Measurements from ENCODE around the gene BEND3.
A peak's percentile ranks its signal among the peaks of the same experiment; 100 is the strongest.
"Not testable (repeated sequence)": the region's sequence is repeated elsewhere in the genome, so short reads cannot be mapped to it uniquely, and the experiment has no call there.

BEND3 gene

GRCh38 chr6:107118540-107118939, 3.2 kb upstream of the BEND3 start:
- not testable (repeated sequence) for H3K27ac ChIP-seq (replicated peaks; ENCODE audit: low read length); H3K9ac ChIP-seq (ENCODE audit: low read depth, low read length, poor library complexity); H4K8ac ChIP-seq (ENCODE audit: low read depth, low read length); H2BK5ac ChIP-seq (ENCODE audit: low read length); H4K91ac ChIP-seq (ENCODE audit: low read depth, low read length, poor library complexity); DNase-seq (ENCODE audit: low spot score); H3K9me3 ChIP-seq (replicated peaks in 1 of 2; ENCODE audit: control insufficient read depth in 2 of 2, insufficient read depth in 1 of 2, low read depth in 1 of 2, low read length in 2 of 2); H3K4ac ChIP-seq (ENCODE audit: low read length); H3K4me3 ChIP-seq (ENCODE audit: low read length in 2 of 2); H2BK12ac ChIP-seq (ENCODE audit: low read length); H2BK120ac ChIP-seq (ENCODE audit: low read depth, low read length); H3K18ac ChIP-seq (ENCODE audit: low read length); H3K4me2 ChIP-seq (ENCODE audit: insufficient read depth, low read length, poor library complexity, severe bottlenecking); H3K27me3 ChIP-seq (ENCODE audit: control insufficient read depth in 3 of 3, insufficient read depth in 3 of 3, low read depth in 1 of 3, low read length in 3 of 3); H3K23ac ChIP-seq (ENCODE audit: low read depth, low read length, poor library complexity); H2BK15ac ChIP-seq (ENCODE audit: low read length); H3K79me1 ChIP-seq (ENCODE audit: low read depth, low read length); H3K14ac ChIP-seq (ENCODE audit: low read length); H3K36me3 ChIP-seq (replicated peaks in 1 of 2; ENCODE audit: control insufficient read depth in 2 of 2, insufficient read depth in 2 of 2, low read length in 2 of 2); H2AK5ac ChIP-seq (ENCODE audit: low read depth, low read length)
- WGBS, 2 donors (ENCODE audit: extremely low coverage in 2 of 2, insufficient read length in 2 of 2, insufficient replicate concordance in 1 of 2): no CpG with 5 or more reads among the region's 9 CpGs
- H2AFZ ChIP-seq (ENCODE audit: low read length): peak overlapping the region; percentile 62
- H3K4me1 ChIP-seq (ENCODE audit: control insufficient read depth in 2 of 2, insufficient read depth in 1 of 2, low read depth in 1 of 2, low read length in 2 of 2): peaks cover 4 to 13% of the 10 kb centered on the region in 2 donors

GRCh38 chr6:107116931-107117330, 1.6 kb upstream of the BEND3 start:
- no CpG with 5 or more reads among the region's 7 CpGs for WGBS, 2 donors (ENCODE audit: extremely low coverage in 2 of 2, insufficient read length in 2 of 2, insufficient replicate concordance in 1 of 2)

DNA sequence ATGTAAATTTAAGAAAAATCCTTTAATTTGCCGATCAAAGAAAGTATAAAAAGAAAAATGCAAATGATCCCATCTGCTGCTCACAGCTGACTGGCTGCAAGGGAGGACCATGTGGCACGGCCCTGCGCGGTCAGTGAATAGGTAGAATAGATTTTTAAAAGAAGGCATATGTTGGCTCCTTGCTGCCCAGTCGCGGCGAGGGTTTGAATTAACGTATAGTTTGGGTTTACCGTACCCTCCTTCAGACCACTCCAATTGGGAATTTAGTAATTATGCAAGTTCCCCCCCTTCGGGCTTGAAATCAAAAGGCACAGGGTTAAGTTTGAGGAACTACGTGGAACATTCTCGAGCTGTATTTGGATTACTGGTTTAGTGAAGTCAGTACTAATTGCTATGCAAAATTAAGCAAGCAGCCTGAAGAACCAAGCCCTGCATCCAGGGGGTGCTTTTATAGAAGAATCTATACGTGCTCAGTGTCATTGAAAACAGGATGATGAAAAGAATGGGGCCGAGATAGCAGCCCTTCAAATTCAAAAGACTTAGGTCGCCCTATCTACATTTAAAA, 1.1 kb upstream of the BEND3 start:
- Histone ChIP-seq H4K91ac (ENCODE audit: low read depth, low read length, poor library complexity) (no peak overlapping the region), H2AFZ (ENCODE audit: low read length) (peak overlapping the region; percentile 89), H2BK12ac (ENCODE audit: low read length) (no peak overlapping the region), H3K27ac (replicated peaks; ENCODE audit: low read length) (peak overlapping the region; percentile 96), H3K9ac (ENCODE audit: low read depth, low read length, poor library complexity) (no peak overlapping the region), H3K4me2 (ENCODE audit: insufficient read depth, low read length, poor library complexity, severe bottlenecking) (peak overlapping the region; percentile 66), H3K9me3 (replicated peaks in 1 of 2; ENCODE audit: control insufficient read depth in 2 of 2, insufficient read depth in 1 of 2, low read depth in 1 of 2, low read length in 2 of 2) (no peaks in the 10 kb centered on the region), H3K4ac (ENCODE audit: low read length) (no peak overlapping the region), H3K4me1 (ENCODE audit: control insufficient read depth in 2 of 2, insufficient read depth in 1 of 2, low read depth in 1 of 2, low read length in 2 of 2) (peaks cover 4 to 13% of the 10 kb centered on the region in 2 donors), H3K27me3 (ENCODE audit: control insufficient read depth in 3 of 3, insufficient read depth in 3 of 3, low read depth in 1 of 3, low read length in 3 of 3) (no peaks in the 10 kb centered on the region), H3K4me3 (ENCODE audit: low read length in 2 of 2) (peak overlapping the region; percentile 93 to 94), H2BK15ac (ENCODE audit: low read length) (no peak overlapping the region), H2BK5ac (ENCODE audit: low read length) (no peak overlapping the region), H3K14ac (ENCODE audit: low read length) (no peak overlapping the region), H2AK5ac (ENCODE audit: low read depth, low read length) (no peak overlapping the region), H3K36me3 (replicated peaks in 1 of 2; ENCODE audit: control insufficient read depth in 2 of 2, insufficient read depth in 2 of 2, low read length in 2 of 2) (peaks cover 0 to 7% of the 10 kb centered on the region in 2 donors), H4K8ac (ENCODE audit: low read depth, low read length) (no peak overlapping the region), H3K79me1 (ENCODE audit: low read depth, low read length) (no peaks in the 10 kb centered on the region), H2BK120ac (ENCODE audit: low read depth, low read length) (no peak overlapping the region), H3K23ac (ENCODE audit: low read depth, low read length, poor library complexity) (no peak overlapping the region), H3K18ac (ENCODE audit: low read length) (no peak overlapping the region)
- peak; percentile 52 for DNase-seq (ENCODE audit: low spot score)
- no CpG with 5 or more reads among the region's 15 CpGs for WGBS, 2 donors (ENCODE audit: extremely low coverage in 2 of 2, insufficient read length in 2 of 2, insufficient replicate concordance in 1 of 2)

More at GRCh38 chr6:107116931-107117330, 1.6 kb upstream of the BEND3 start:
- no peak overlapping the region for H3K14ac ChIP-seq (ENCODE audit: low read length)
- H2BK5ac ChIP-seq (ENCODE audit: low read length): no peak overlapping the region
- no peak overlapping the region for H3K4ac ChIP-seq (ENCODE audit: low read length)
- no peaks in the 10 kb centered on the region for H3K27me3 ChIP-seq (ENCODE audit: control insufficient read depth in 3 of 3, insufficient read depth in 3 of 3, low read depth in 1 of 3, low read length in 3 of 3)
- H3K9ac ChIP-seq (ENCODE audit: low read depth, low read length, poor library complexity): no peak overlapping the region
- H3K4me1 ChIP-seq (ENCODE audit: control insufficient read depth in 2 of 2, insufficient read depth in 1 of 2, low read depth in 1 of 2, low read length in 2 of 2): peaks cover 4 to 13% of the 10 kb centered on the region in 2 donors
- H2BK15ac ChIP-seq (ENCODE audit: low read length): no peak overlapping the region
- DNase-seq (ENCODE audit: low spot score): no peak
- H3K9me3 ChIP-seq (replicated peaks in 1 of 2; ENCODE audit: control insufficient read depth in 2 of 2, insufficient read depth in 1 of 2, low read depth in 1 of 2, low read length in 2 of 2): no peaks in the 10 kb centered on the region
- H2BK12ac ChIP-seq (ENCODE audit: low read length): no peak overlapping the region
- no peak overlapping the region for H2BK120ac ChIP-seq (ENCODE audit: low read depth, low read length)
- H2AK5ac ChIP-seq (ENCODE audit: low read depth, low read length): no peak overlapping the region
- H3K23ac ChIP-seq (ENCODE audit: low read depth, low read length, poor library complexity): no peak overlapping the region
- H4K91ac ChIP-seq (ENCODE audit: low read depth, low read length, poor library complexity): no peak overlapping the region
- peak overlapping the region in 1 of 2 donors; percentile 93 for H3K4me3 ChIP-seq (ENCODE audit: low read length in 2 of 2)
- peak overlapping the region; percentile 89 for H2AFZ ChIP-seq (ENCODE audit: low read length)
- no peaks in the 10 kb centered on the region for H3K79me1 ChIP-seq (ENCODE audit: low read depth, low read length)
- H3K4me2 ChIP-seq (ENCODE audit: insufficient read depth, low read length, poor library complexity, severe bottlenecking): peak overlapping the region; percentile 66
- peaks cover 0 to 5% of the 10 kb centered on the region in 2 donors for H3K36me3 ChIP-seq (replicated peaks in 1 of 2; ENCODE audit: control insufficient read depth in 2 of 2, insufficient read depth in 2 of 2, low read length in 2 of 2)
- no peak overlapping the region for H4K8ac ChIP-seq (ENCODE audit: low read depth, low read length)
- H3K27ac ChIP-seq (replicated peaks; ENCODE audit: low read length): peak overlapping the region; percentile 96
- H3K18ac ChIP-seq (ENCODE audit: low read length): no peak overlapping the region

DNA sequence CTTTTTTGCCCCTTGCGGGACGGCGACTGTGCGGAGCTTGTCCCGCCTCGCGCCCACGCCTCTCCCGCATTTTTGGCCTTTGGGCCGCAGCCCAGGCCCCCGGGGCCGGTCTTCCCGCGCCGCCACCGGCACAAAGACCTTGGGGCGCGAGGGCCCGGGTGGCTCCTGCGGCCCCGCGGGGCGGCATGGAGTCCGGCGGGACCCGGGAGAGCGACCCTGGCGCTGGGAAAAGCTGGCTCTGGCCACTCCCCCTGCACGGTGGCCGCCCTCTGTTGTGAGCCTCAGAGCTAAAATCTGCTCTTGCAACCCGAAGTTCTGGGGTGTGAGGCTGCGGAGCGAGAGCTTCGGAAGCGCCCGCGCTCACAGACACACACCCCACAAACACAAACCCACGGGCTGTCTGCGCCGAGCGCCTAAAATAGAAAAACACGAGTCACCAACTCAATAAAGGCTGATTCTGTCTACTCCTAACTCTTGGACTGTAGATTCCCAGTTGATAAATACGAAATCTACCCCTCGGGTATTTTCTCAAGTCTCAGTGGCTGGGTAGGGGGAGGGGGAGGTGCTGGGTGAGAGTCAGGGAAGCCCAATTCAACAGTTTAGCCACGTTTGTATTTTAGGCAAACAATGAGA, 496 bp upstream of the BEND3 start:
- H4K91ac ChIP-seq (ENCODE audit: low read depth, low read length, poor library complexity): peak overlapping the region; percentile 85
- no peaks in the 10 kb centered on the region for H3K27me3 ChIP-seq (ENCODE audit: control insufficient read depth in 3 of 3, insufficient read depth in 3 of 3, low read depth in 1 of 3, low read length in 3 of 3)
- H3K18ac ChIP-seq (ENCODE audit: low read length): peak overlapping the region; percentile 98
- no peaks in the 10 kb centered on the region for H3K9me3 ChIP-seq (replicated peaks in 1 of 2; ENCODE audit: control insufficient read depth in 2 of 2, insufficient read depth in 1 of 2, low read depth in 1 of 2, low read length in 2 of 2)
- peak overlapping the region; percentile 89 for H2AFZ ChIP-seq (ENCODE audit: low read length)
- no CpG with 5 or more reads among the region's 45 CpGs for WGBS, 2 donors (ENCODE audit: extremely low coverage in 2 of 2, insufficient read length in 2 of 2, insufficient replicate concordance in 1 of 2)
- no peak overlapping the region for H3K4ac ChIP-seq (ENCODE audit: low read length)
- H4K8ac ChIP-seq (ENCODE audit: low read depth, low read length): no peak overlapping the region
- no peak overlapping the region for H2BK12ac ChIP-seq (ENCODE audit: low read length)
- H3K14ac ChIP-seq (ENCODE audit: low read length): peak overlapping the region; percentile 56
- H3K79me1 ChIP-seq (ENCODE audit: low read depth, low read length): no peaks in the 10 kb centered on the region
- H2BK5ac ChIP-seq (ENCODE audit: low read length): peak overlapping the region; percentile 95
- peak overlapping the region; percentile 93 to 94 for H3K4me3 ChIP-seq (ENCODE audit: low read length in 2 of 2)
- peak overlapping the region; percentile 85 for H3K23ac ChIP-seq (ENCODE audit: low read depth, low read length, poor library complexity)
- peaks cover 4 to 13% of the 10 kb centered on the region in 2 donors for H3K4me1 ChIP-seq (ENCODE audit: control insufficient read depth in 2 of 2, insufficient read depth in 1 of 2, low read depth in 1 of 2, low read length in 2 of 2)
- H3K9ac ChIP-seq (ENCODE audit: low read depth, low read length, poor library complexity): peak overlapping the region; percentile 93
- H3K4me2 ChIP-seq (ENCODE audit: insufficient read depth, low read length, poor library complexity, severe bottlenecking): peak overlapping the region; percentile 66
- H3K36me3 ChIP-seq (replicated peaks in 1 of 2; ENCODE audit: control insufficient read depth in 2 of 2, insufficient read depth in 2 of 2, low read length in 2 of 2): peaks cover 0 to 12% of the 10 kb centered on the region in 2 donors
- H3K27ac ChIP-seq (replicated peaks; ENCODE audit: low read length): peak overlapping the region; percentile 96
- H2BK120ac ChIP-seq (ENCODE audit: low read depth, low read length): peak overlapping the region; percentile 94
- H2BK15ac ChIP-seq (ENCODE audit: low read length): peak overlapping the region; percentile 67
- peak; percentile 67 for DNase-seq (ENCODE audit: low spot score)
- peak overlapping the region; percentile 92 for H2AK5ac ChIP-seq (ENCODE audit: low read depth, low read length)
